Heart right ventricle (tissue), 16 donors: ENCODE results near the gene PTPN2. TPM values are rescaled to one million over a fixed set of nuclear protein-coding genes. Genes with fewer than 3 reads are reported as not detected.

Experiments used
- ATAC-seq, 8 donors: fragments of 200-7000 bp; cut with Tn5 transposase; one replicate each; pipeline ENCODE4 v1.9.1; 2020; ENCODE audit warnings: mild to moderate bottlenecking in 8 of 8, moderate library complexity in 8 of 8, moderate number of reproducible peaks in 1 of 8
- DNase-seq, 2 donors: peaks; one replicate each; pipeline ENCODE4 v3.0.0-alpha.2; 2020
- H3K27ac ChIP-seq, 10 donors: fragments of 200-600 bp; sonication (generic) in 2 of 10; one replicate each; pipeline versions ENCODE4 v1.5.0 to v1.8.0; 2020 to 2022; ENCODE audit warnings: mild to moderate bottlenecking in 3 of 10
- H3K27me3 ChIP-seq, 7 donors: fragments of 200-600 bp; one replicate each; pipeline ENCODE4 v1.8.0; 2021 to 2022; ENCODE audit warnings: mild to moderate bottlenecking in 2 of 7
- H3K36me3 ChIP-seq, 9 donors: fragments of 200-600 bp; sonication (generic) in 1 of 9; one replicate each; pipeline versions ENCODE4 v1.5.0 to v1.8.0; 2020 to 2022; ENCODE audit warnings: mild to moderate bottlenecking in 2 of 9
- H3K4me1 ChIP-seq, 9 donors: fragments of 200-600 bp; sonication (generic) in 1 of 9; one replicate each; pipeline versions ENCODE4 v1.5.0 to v1.8.0; 2020 to 2022; ENCODE audit warnings: mild to moderate bottlenecking in 4 of 9
- H3K4me3 ChIP-seq, 10 donors: fragments of 200-600 bp; sonication (generic) in 2 of 10; one replicate each; pipeline versions ENCODE4 v1.5.0 to v1.8.0; 2020 to 2022; ENCODE audit warnings: mild to moderate bottlenecking in 7 of 10, moderate library complexity in 2 of 10
- H3K9me3 ChIP-seq, 11 donors: fragments of 200-600 bp in 10 of 11; sonication (generic) in 2 of 11; one replicate each; pipeline versions ENCODE4 v1.5.0 to v1.8.0; 2013 to 2022; ENCODE audit warnings: mild to moderate bottlenecking in 2 of 11, control low read depth in 1 of 11, moderate library complexity in 1 of 11
- WGBS, 2 donors: extraction: QIAGEN DNeasy Blood & Tissue Kit; methylation state at CpG; one replicate each; pipeline ENCODE4 v1.1.7; 2013; ENCODE audit warnings: inconsistent platforms in 1 of 2; 5-methylcytosine and 5-hydroxymethylcytosine counted together
- intact Hi-C, 10 donors: fragments of 100-400 bp; cut with DNase I; formaldehyde crosslinking; loops; one replicate each; pipeline versions ENCODE4 v1.11.1 to v1.14.2; 2022
- polyA plus RNA-seq, 2 donors: library from polyadenylated mRNA; stranded (reverse); fragments of 200-250 nt; gene quantifications; one replicate each; pipeline ENCODE4 v1.2.3, GENCODE V29; 2013
- total RNA-seq, 10 donors: library from RNA; stranded (reverse); fragmentation: NEBNext Ultra II Directional in 3 of 10; extraction: Animal tissue kit (Norgen Biotek cat#: 25700) in 3 of 10; gene quantifications; one replicate each; pipeline versions ENCODE4 v1.2.1 to v1.2.4, GENCODE V29; 2021 to 2023
- TF ChIP-seq, protein P1 (sequence below), 9 donors: fragments of 200-600 bp; sonication (generic) in 2 of 9; IDR thresholded peaks; one replicate each; pipeline versions ENCODE4 v1.5.0 to v1.8.0; 2021 to 2022; ENCODE audit warnings: antibody characterized with exemption in 9 of 9, mild to moderate bottlenecking in 5 of 9, moderate library complexity in 1 of 9
- donor health status: Arrhythmogenic right ventricular cardiomyopathy.
- donor health status: ischemic (EF 13 %, LVEDD 7.1; RV severe dilation, severe dysfunction).
- donor health status: healthy with polysubstance abuse.
- donor health status: DM: no; HTN: yes; CAD: no.
- donor health status: DM: no; HTN: no; CAD: no.
- donor health status: ischemic (EF 25% LVEDD 6.9; RV normal size, moderate dysfunction).
- donor health status: ischemic (EF 25% LVEDD 5.7; RV mildly dilated, moderate dysfunction).
- donor health status: healthy.
- donor health status: DM: yes; HTN: yes; CAD: no.
- donor health status: Ischemic cardiomyopathy.
- donor health status: ischemic (EF 35%, LVEDD 5.7; RV mildly dilated, moderate dysfunction).
- donor health status: nonischemic (EF 11% LVEDD 7.7; RV severe dilation, severe dysfunction).
- donor health status: DM: yes; HTN: yes; CAD: no.
- donor health status: PGD.
- donor health status: ischemic (EF 29% LVEDD 5.4; RV normal size, mild dysfunction).
- donor health status: nonischemic (EF 23%, LVEDD 6.1; RV moderate dilation, normal function).

PTPN2 gene
- total and polyA plus RNA-seq, 12 donors = 10.5 to 19.5 (median 13.5) TPM

DNA sequence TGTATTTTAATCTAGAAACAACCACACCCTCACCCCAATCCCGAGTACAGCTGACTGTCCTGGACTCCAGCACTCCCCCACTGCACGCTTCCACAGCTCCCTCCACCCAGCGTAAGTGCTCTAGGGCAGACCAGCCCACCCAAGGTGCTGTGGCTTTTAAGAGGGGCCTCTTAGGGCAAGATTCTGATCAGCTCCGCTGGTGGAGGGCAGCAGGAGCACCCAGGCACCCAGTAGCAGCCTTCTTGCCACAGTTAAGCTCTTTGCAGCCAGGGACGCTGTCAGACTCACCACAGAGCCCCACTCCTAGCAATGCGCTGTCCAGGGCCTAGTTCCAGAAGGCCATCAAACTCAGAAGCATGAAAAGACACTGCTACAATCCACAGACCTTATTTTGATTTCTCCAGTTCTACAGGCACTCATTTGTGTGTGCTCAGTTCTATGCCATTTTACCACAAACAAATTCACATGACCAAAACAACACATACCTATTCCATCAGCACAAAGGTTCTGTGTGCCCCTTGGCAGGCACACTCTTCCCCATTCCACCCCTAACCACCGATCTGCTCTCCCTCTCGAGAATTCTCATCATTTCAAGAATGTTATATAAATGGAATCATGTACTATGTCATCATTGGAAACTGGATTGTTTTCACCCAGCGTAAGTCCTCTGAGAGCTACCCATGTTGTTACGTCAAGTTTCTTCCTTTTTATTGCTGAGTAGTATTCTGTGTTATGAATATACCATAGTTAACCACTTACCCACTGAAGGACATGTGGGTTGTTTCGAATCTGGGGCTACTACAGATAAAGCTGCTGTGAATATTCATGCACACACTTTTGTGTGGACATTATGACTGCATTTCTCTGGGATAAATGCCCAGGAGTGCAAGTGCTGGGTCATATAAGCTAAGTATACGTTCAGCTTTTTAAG, 40.4 kb downstream of the PTPN2 start:
- H3K27ac ChIP-seq = peak overlapping the region in 1 of 10 donors; percentile 41

DNA sequence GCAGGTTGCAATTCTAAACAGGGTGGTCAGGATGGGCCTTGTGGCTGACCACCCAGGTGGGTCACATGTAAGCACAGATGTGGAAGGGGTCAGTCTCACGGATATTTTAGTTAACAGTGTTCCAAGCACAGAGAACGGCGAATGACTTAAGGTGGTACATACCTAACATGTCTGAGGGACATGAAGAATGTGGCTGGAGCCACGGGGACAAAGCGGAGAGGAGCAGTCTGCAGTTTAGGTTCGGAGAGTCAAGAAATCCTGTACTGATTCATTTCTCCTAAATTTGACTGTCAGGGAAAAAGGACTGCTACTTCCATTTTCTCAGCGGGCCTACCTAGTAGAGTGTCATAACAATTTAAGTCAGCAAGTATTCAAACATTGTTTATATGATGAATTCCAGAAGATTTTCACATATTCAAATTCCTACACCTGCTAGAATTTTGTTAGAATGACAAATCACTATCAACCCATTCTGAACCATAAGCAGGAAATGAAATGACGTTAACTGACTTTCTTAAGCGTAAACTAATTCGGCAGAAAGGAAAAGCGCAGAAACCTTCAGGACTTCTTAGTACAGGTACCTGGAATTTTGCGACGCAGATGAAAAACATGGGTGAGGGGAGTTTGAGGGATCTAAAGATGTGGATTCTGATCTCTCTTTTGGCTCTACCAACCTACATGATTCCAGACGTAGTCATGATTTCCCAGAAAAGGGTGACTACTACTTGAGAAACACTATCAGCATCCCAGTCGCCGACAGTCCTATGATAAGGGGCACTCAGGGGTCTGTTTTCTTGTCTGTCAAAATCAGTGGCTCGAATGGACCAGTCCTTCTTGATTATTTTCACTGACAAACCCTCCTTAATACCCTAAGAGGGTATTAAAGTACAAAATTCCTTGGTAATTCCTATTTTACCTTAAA, 41.3 kb downstream of the PTPN2 start:
- 86 to 90% methylated on average over 17 of the region's 17 CpGs for WGBS, 2 donors

More for the DNA sequence above, 40.4 kb downstream of the PTPN2 start:
- TF ChIP-seq, protein P1, sequence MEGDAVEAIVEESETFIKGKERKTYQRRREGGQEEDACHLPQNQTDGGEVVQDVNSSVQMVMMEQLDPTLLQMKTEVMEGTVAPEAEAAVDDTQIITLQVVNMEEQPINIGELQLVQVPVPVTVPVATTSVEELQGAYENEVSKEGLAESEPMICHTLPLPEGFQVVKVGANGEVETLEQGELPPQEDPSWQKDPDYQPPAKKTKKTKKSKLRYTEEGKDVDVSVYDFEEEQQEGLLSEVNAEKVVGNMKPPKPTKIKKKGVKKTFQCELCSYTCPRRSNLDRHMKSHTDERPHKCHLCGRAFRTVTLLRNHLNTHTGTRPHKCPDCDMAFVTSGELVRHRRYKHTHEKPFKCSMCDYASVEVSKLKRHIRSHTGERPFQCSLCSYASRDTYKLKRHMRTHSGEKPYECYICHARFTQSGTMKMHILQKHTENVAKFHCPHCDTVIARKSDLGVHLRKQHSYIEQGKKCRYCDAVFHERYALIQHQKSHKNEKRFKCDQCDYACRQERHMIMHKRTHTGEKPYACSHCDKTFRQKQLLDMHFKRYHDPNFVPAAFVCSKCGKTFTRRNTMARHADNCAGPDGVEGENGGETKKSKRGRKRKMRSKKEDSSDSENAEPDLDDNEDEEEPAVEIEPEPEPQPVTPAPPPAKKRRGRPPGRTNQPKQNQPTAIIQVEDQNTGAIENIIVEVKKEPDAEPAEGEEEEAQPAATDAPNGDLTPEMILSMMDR (IDR thresholded peaks at IDR 0.05) = no peak
- peaks cover 0 to 63% (median 0%) of the 10 kb centered on the region in 9 donors for H3K4me1 ChIP-seq
- no peaks in the 10 kb centered on the region for H3K27me3 ChIP-seq
- intact Hi-C loops = loop anchor here in 1 of 10 donors (5.0 kb wide), 1 partner anchor 39 kb away; the partner anchor contains the start of gene PTPN2
- DNase-seq (no peak), ATAC-seq (peak in 2 of 8 donors; percentile 39)
- peaks cover 0 to 10% (median 0%) of the 10 kb centered on the region in 9 donors for H3K36me3 ChIP-seq
- H3K9me3 ChIP-seq = no peaks in the 10 kb centered on the region
- H3K4me3 ChIP-seq = no peak overlapping the region
- 88 to 89% methylated on average over 12 of the region's 12 CpGs for WGBS, 2 donors

DNA sequence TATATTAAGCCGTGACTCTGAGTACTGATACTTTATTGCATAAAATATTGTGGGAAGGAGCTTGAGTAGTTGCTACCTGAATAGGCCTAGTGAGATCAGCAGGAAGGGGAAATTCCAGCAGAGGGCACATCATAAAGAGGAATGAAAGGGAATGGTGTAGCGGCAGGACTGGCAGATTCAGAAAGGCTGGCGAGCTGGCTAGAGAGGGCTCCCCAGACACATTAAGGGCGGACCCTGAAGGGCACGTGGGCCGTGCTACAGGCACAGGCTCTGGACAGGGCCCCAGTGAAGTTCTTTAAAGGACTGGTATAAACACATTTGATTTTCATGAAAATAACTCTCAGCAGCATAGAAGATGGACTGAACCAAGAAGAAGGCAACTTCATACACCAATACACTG, 43.0 kb downstream of the PTPN2 start:
- no peak for DNase-seq
- Histone ChIP-seq H3K27ac (peak overlapping the region in 1 of 10 donors; percentile 88), H3K4me3 (no peak overlapping the region), H3K27me3 (no peaks in the 10 kb centered on the region), H3K36me3 (peaks cover 0 to 10% (median 0%) of the 10 kb centered on the region in 9 donors), H3K4me1 (peaks cover 0 to 81% (median 7%) of the 10 kb centered on the region in 9 donors), H3K9me3 (no peaks in the 10 kb centered on the region)
- intact Hi-C loops = loop anchor here in 1 of 10 donors (5.0 kb wide), 1 partner anchor 41 kb away; the partner anchor contains the start of gene PTPN2
- ATAC-seq = no peak
- 96 to 98% methylated on average over 6 of the region's 6 CpGs for WGBS, 2 donors
- TF ChIP-seq, protein P1 (IDR thresholded peaks at IDR 0.05) = no peak

More for the DNA sequence above, 41.3 kb downstream of the PTPN2 start:
- Histone ChIP-seq H3K4me1 (peaks cover 0 to 73% (median 7%) of the 10 kb centered on the region in 9 donors), H3K36me3 (peaks cover 0 to 5% (median 0%) of the 10 kb centered on the region in 9 donors), H3K27me3 (no peaks in the 10 kb centered on the region), H3K4me3 (no peak overlapping the region), H3K9me3 (no peaks in the 10 kb centered on the region), H3K27ac (peak overlapping the region in 1 of 10 donors; percentile 88)
- intact Hi-C loops = loop anchor here in 1 of 10 donors (5.0 kb wide), 1 partner anchor 40 kb away; the partner anchor contains the start of gene PTPN2
- no peak for ATAC-seq
- DNase-seq = no peak
- TF ChIP-seq, protein P1 (IDR thresholded peaks at IDR 0.05) = no peak
